A549 (cell line): ENCODE data around the gene PPM1M. TPM values are rescaled to one million over a fixed set of nuclear protein-coding genes. Genes with fewer than 3 reads are reported as not detected.

Source experiments
- ATAC-seq, 2 experiments: fragments of 200-7000 bp in 1 of 2; fragments of >200 bp in 1 of 2; cut with Nextera tagmentation in 1 of 2; cut with Tn5 transposase in 1 of 2; 3 replicates each; pipeline versions ENCODE4 v1.8.0 to v1.9.1; 2018 to 2020; ENCODE audit warnings: mild to moderate bottlenecking in 1 of 2, moderate library complexity in 1 of 2
- CTCF ChIA-PET: fragments of 300-600 bp; sonication (Branson Sonifier 250); formaldehyde crosslinking; extraction: SDS; loops from one replicate; lab custom pipeline; 2021; ENCODE audit warnings: antibody characterized with exemption, inconsistent platforms; lab: Yijun Ruan, JAX
- POLR2A ChIA-PET: fragments of 350-600 bp; formaldehyde crosslinking; extraction: SDS; loops from one replicate; lab custom pipeline; 2021; ENCODE audit warnings: antibody characterized with exemption, inconsistent platforms; lab: Yijun Ruan, JAX
- DNase-seq, 2 experiments: peaks; one replicate each; pipeline versions ENCODE4 v3.0.0 to v3.0.0-alpha.2; 2011 to 2016; ENCODE audit warnings: low read depth in 1 of 2, low spot score in 1 of 2
- FAIRE-seq: peaks from 2 replicates; lab custom pipeline; 2011; peaks lifted over from hg19 to GRCh38; lab: Jason Lieb, UNC
- H3K27ac ChIP-seq, 2 experiments: fragments of >200 bp; sonication (Bioruptor Twin); formaldehyde crosslinking; 3 replicates each; pipeline ENCODE4 v1.5.1; 2016 to 2017
- H3K4me1 ChIP-seq: fragments of >200 bp; sonication (Bioruptor Twin); formaldehyde crosslinking; 3 replicates; pipeline ENCODE4 v1.6.1; 2016
- H3K4me2 ChIP-seq: fragments of >200 bp; sonication (Bioruptor Twin); formaldehyde crosslinking; 3 replicates; pipeline ENCODE4 v1.6.1; 2016
- H3K4me3 ChIP-seq: fragments of >200 bp; sonication (Bioruptor Twin); formaldehyde crosslinking; 3 replicates; pipeline ENCODE4 v1.5.1; 2016
- H3K9me3 ChIP-seq: fragments of >200 bp; sonication (Bioruptor Twin); formaldehyde crosslinking; 3 replicates; pipeline ENCODE4 v1.6.1; 2016
- BHLHE40 ChIP-seq: IDR thresholded peaks from 2 replicates; pipeline ENCODE4 v1.6.1; 2012; ENCODE audit warnings: low read depth, low read length, inconsistent platforms
- CBX2 ChIP-seq: fragments of 200-600 bp; sonication (generic); IDR thresholded peaks from 2 replicates; pipeline ENCODE4 v1.6.1; 2016; ENCODE audit warnings: low read depth, mild to moderate bottlenecking, borderline replicate concordance
- CBX8 ChIP-seq: fragments of 200-600 bp; sonication (generic); IDR thresholded peaks from 2 replicates; pipeline ENCODE4 v1.6.1; 2016
- CEBPB ChIP-seq, 2 experiments: fragments of >200 bp in 1 of 2; sonication (Bioruptor Twin) in 1 of 2; formaldehyde crosslinking in 1 of 2; IDR thresholded peaks; 2 replicates each; pipeline ENCODE4 v1.6.1; 2012 to 2016
- EP300 ChIP-seq, 2 experiments: fragments of >200 bp; sonication (Bioruptor Twin); formaldehyde crosslinking; IDR thresholded peaks; 2 replicates in 1 of 2; 3 replicates in 1 of 2; pipeline ENCODE4 v1.6.1; 2016 to 2017
- FOSB ChIP-seq: fragments of 250-450 bp; sonication (Bioruptor Pico); IDR thresholded peaks from 2 replicates; pipeline ENCODE4 v1.5.0; 2020; ENCODE audit warnings: mild to moderate bottlenecking, moderate library complexity
- FOSL2 ChIP-seq, 2 experiments: fragments of 450-650 bp in 1 of 2; fragments of >200 bp in 1 of 2; sonication (Bioruptor Twin) in 1 of 2; formaldehyde crosslinking; IDR thresholded peaks; 2 replicates each; pipeline versions ENCODE4 v1.5.0 to v1.6.1; 2016 to 2020; ENCODE audit warnings: mild to moderate bottlenecking in 1 of 2, moderate library complexity in 1 of 2
- FOXS1 ChIP-seq: fragments of 250-450 bp; sonication (Bioruptor Pico); IDR thresholded peaks from 2 replicates; pipeline ENCODE4 v1.5.0; 2020; ENCODE audit warnings: mild to moderate bottlenecking, moderate library complexity
- GATA3 ChIP-seq: IDR thresholded peaks from 2 replicates; pipeline ENCODE4 v1.6.1; 2012; ENCODE audit warnings: borderline replicate concordance
- HEYL ChIP-seq: fragments of 250-450 bp; sonication (Bioruptor Pico); IDR thresholded peaks from 2 replicates; pipeline ENCODE4 v1.8.0; 2021; ENCODE audit warnings: mild to moderate bottlenecking, moderate library complexity
- HOXA7 ChIP-seq: fragments of 250-450 bp; sonication (Bioruptor Pico); IDR thresholded peaks from 2 replicates; pipeline ENCODE4 v1.5.0; 2020; ENCODE audit warnings: mild to moderate bottlenecking, moderate library complexity
- HOXB5 ChIP-seq: fragments of 250-450 bp; sonication (Bioruptor Pico); IDR thresholded peaks from 2 replicates; pipeline ENCODE4 v1.5.0; 2020; ENCODE audit warnings: mild to moderate bottlenecking, moderate library complexity
- JUN ChIP-seq, 2 experiments: fragments of >200 bp; sonication (Bioruptor Twin); formaldehyde crosslinking; IDR thresholded peaks; 2 replicates in 1 of 2; 3 replicates in 1 of 2; pipeline ENCODE4 v1.6.1; 2016 to 2017
- KDM1A ChIP-seq: fragments of 200-600 bp; sonication (generic); IDR thresholded peaks from 2 replicates; pipeline ENCODE4 v1.6.1; 2016; ENCODE audit warnings: low read depth, mild to moderate bottlenecking
- KDM5A ChIP-seq: fragments of 200-600 bp; sonication (generic); IDR thresholded peaks from 2 replicates; pipeline ENCODE4 v1.6.1; 2016; ENCODE audit warnings: antibody characterized with exemption, mild to moderate bottlenecking
- MAFK ChIP-seq: fragments of 450-650 bp; IDR thresholded peaks from 2 replicates; pipeline ENCODE4 v1.6.1; 2014; ENCODE audit not compliant: partially characterized antibody
- MAZ ChIP-seq: fragments of 150-350 bp; IDR thresholded peaks from 2 replicates; pipeline ENCODE4 v1.6.1; 2014; ENCODE audit warnings: antibody characterized with exemption, low read depth, low read length, borderline replicate concordance
- NFE2L2 ChIP-seq: fragments of 150-350 bp; conservative IDR thresholded peaks from 2 replicates; pipeline ENCODE4 v1.6.1; 2014; ENCODE audit warnings: low read length
- NR3C1 ChIP-seq: fragments of >200 bp; sonication (Bioruptor Twin); formaldehyde crosslinking; IDR thresholded peaks from 3 replicates; pipeline ENCODE4 v1.6.1; 2017
- POLR2A ChIP-seq: IDR thresholded peaks from 2 replicates; pipeline ENCODE4 v1.6.1; 2012; ENCODE audit warnings: mild to moderate bottlenecking, low read length
- POLR2AphosphoS2 ChIP-seq: conservative IDR thresholded peaks from 2 replicates; pipeline ENCODE4 v1.6.1; 2012; ENCODE audit warnings: low read length, improper control_type of control experiment, inconsistent platforms
- RARB ChIP-seq: fragments of 250-450 bp; sonication (Bioruptor Pico); IDR thresholded peaks from 2 replicates; pipeline ENCODE4 v1.8.0; 2021; ENCODE audit warnings: mild to moderate bottlenecking, moderate library complexity
- RNF2 ChIP-seq: fragments of 200-600 bp; sonication (generic); IDR thresholded peaks from 2 replicates; pipeline ENCODE4 v1.6.1; 2016; ENCODE audit warnings: low read depth, mild to moderate bottlenecking, antibody characterized with exemption, moderate library complexity, borderline replicate concordance
- SMC3 ChIP-seq: fragments of >200 bp; sonication (Bioruptor Twin); formaldehyde crosslinking; IDR thresholded peaks from 3 replicates; pipeline ENCODE4 v1.6.1; 2018; ENCODE audit warnings: inconsistent platforms
- TFCP2L1 ChIP-seq: fragments of 250-450 bp; sonication (Bioruptor Pico); IDR thresholded peaks from 2 replicates; pipeline ENCODE4 v1.5.0; 2021; ENCODE audit warnings: mild to moderate bottlenecking
- ZC3H11A ChIP-seq: fragments of 450-650 bp; IDR thresholded peaks from 2 replicates; pipeline ENCODE4 v1.6.1; 2014; ENCODE audit warnings: antibody characterized with exemption, mild to moderate bottlenecking
- ZNF302 ChIP-seq: fragments of 250-450 bp; sonication (Bioruptor Pico); IDR thresholded peaks from 2 replicates; pipeline ENCODE4 v1.9.0; 2021; ENCODE audit warnings: inconsistent platforms, mild to moderate bottlenecking, moderate library complexity
- WGBS: methylation state at CpG from one replicate; pipeline ENCODE4 v1.1.6; 2017; ENCODE audit errors: missing lambda C conversion rate; 5-methylcytosine and 5-hydroxymethylcytosine counted together
- polyA plus RNA-seq, 4 experiments: library from polyadenylated mRNA; depleted of rRNA in 3 of 4; stranded (reverse); fragments of >200 nt; fragmentation: RNase III in 1 of 4; extraction: RNeasy Plus Mini Kit Qiagen cat#74134 plus additional on column Dnase treatment in 1 of 4; gene quantifications; 2 replicates in 3 of 4; 3 replicates in 1 of 4; pipeline ENCODE4 v1.2.3, GENCODE V29; 2011 to 2017
- TF ChIP-seq, protein P1 (sequence below): fragments of >200 bp; sonication (Bioruptor Twin); formaldehyde crosslinking; IDR thresholded peaks from 3 replicates; pipeline ENCODE4 v1.5.1; 2016

Gene PPM1M
- polyA plus RNA-seq, 2 of the 4 experiments (the other 2 are of a cell fraction) = 5.9 to 6.3 TPM

GRCh38 chr3:52250122-52250521 is 4.6 kb downstream of the PPM1M start:
- Histone ChIP-seq H3K9me3 (no peaks in the 10 kb centered on the region), H3K4me2 (no peak overlapping the region), H3K4me1 (peaks cover 2% of the 10 kb centered on the region; the same call in 2 of the 3 replicates), H3K4me3 (no peak overlapping the region), H3K27ac (no peak overlapping the region)
- no CpG with 5 or more reads among the region's 1 CpG for WGBS
- no peak for DNase-seq
- no peak for ATAC-seq
- ChIA-PET POLR2A (no interaction called here), CTCF (interaction anchor here (1.1 to 3.3 kb wide), 2 partner anchors 13 to 41 kb away, joined by 3 to 19 read pairs; partner anchors contain the start of gene TWF2)
- no peak for TF ChIP-seq FOSB (CRISPR knock-in tag)
- TF ChIP-seq HEYL (CRISPR knock-in tag) = no peak
- TF ChIP-seq RNF2 = no peak
- no peak for TF ChIP-seq FOSL2 (IDR thresholded peaks at IDR 0.05)
- no peak for TF ChIP-seq FOSL2 (CRISPR knock-in tag; IDR thresholded peaks at IDR 0.05)
- TF ChIP-seq NFE2L2 = no peak
- no peak for TF ChIP-seq POLR2A
- no peak for TF ChIP-seq CBX8
- no peak for TF ChIP-seq EP300 (IDR thresholded peaks at IDR 0.05)
- no peak for TF ChIP-seq KDM1A
- no peak for TF ChIP-seq POLR2AphosphoS2
- no peak for FAIRE-seq

DNA sequence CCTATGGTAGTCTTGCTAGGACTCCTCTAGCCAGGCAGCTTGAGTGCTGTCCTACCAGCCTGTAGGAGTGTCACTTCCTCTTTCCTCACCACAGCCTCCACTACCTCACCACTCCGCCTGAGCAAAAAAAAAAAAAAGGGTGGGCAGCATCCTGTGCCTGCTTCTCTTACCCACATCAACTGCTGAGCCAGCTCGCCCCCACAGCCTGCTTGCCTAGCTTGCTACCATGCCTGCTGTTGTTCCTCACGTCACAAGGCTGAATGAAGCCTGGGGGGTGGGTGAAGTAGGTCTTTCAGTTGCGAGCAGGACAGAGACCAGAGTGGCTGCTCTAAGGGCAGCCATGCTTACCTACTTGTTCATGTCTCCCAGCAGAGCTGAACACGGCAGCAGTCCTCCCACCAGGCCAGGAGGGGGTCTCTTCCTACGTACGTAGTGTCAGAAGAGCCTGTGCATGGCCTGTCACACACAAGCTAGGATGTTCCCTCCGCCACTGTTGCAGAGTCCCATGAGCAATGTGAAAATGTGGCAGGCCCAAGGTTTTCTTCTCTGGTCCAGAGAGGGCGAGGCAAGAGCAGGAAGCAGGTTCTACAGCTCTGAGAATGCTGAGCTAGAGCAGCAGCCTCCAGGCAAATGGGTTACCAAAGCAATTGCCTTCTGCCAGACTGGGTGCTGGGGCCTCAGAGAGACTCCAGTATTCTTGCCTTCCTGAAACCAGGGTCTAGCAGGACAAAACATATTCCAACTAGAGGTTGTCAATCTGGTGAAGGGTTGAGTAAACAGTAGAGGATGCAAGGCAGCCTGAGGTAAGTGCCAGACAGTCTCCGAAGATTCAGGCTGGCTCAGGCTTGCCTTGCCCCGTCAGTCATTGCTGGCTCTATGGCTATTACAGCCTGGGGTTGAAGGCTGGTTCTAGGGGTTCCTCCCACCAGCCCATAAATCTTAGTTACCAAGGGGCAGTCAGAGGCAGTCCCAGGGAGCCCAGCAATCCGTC is 8.1 kb downstream of the PPM1M start:
- TF ChIP-seq HOXA7 (CRISPR knock-in tag) (no peak), GATA3 (no peak), EP300 (IDR thresholded peaks at IDR 0.05) (no peak), BHLHE40 (no peak)
- ATAC-seq (no peak), FAIRE-seq (no peak), DNase-seq (no peak)
- no peaks in the 10 kb centered on the region for H3K4me1 ChIP-seq
- no peak overlapping the region for H3K4me2 ChIP-seq
- POLR2A ChIA-PET = interaction anchor here (0.6 kb wide), 1 partner anchor 24 kb away, joined by 3 read pairs; no protein-coding TSS in a partner anchor
- CTCF ChIA-PET = interaction anchor here (0.5 to 2.7 kb wide), 2 partner anchors 22 to 86 kb away, joined by 5 to 13 read pairs; no protein-coding TSS in a partner anchor
- H3K4me3 ChIP-seq = no peak overlapping the region
- H3K9me3 ChIP-seq = no peaks in the 10 kb centered on the region
- H3K27ac ChIP-seq = no peak overlapping the region
- WGBS = 91% methylated on average over 9 of the region's 12 CpGs

GRCh38 chr3:52254608-52255007 is 9.0 kb downstream of the PPM1M start:
- Histone ChIP-seq H3K4me3 (no peak overlapping the region), H3K9me3 (no peaks in the 10 kb centered on the region), H3K4me1 (no peaks in the 10 kb centered on the region), H3K4me2 (no peak overlapping the region), H3K27ac (no peak overlapping the region)
- FAIRE-seq (no peak), ATAC-seq (no peak), DNase-seq (no peak)
- ChIA-PET POLR2A (no interaction called here), CTCF (no interaction called here)
- WGBS = 94% methylated on average over 9 of the region's 9 CpGs
- TF ChIP-seq ZNF302 (CRISPR knock-in tag) (no peak), JUN (IDR thresholded peaks at IDR 0.05) (no peak), KDM5A (no peak), TFCP2L1 (CRISPR knock-in tag) (no peak), FOSL2 (IDR thresholded peaks at IDR 0.05) (no peak), FOSL2 (CRISPR knock-in tag; IDR thresholded peaks at IDR 0.05) (no peak), RARB (CRISPR knock-in tag) (no peak), SMC3 (no peak), FOXS1 (CRISPR knock-in tag) (no peak), RNF2 (no peak), MAZ (no peak), MAFK (no peak), NR3C1 (no peak), CBX2 (no peak), ZC3H11A (no peak), CEBPB (IDR thresholded peaks at IDR 0.05) (no peak), HOXB5 (CRISPR knock-in tag) (no peak)
- TF ChIP-seq, protein P1, sequence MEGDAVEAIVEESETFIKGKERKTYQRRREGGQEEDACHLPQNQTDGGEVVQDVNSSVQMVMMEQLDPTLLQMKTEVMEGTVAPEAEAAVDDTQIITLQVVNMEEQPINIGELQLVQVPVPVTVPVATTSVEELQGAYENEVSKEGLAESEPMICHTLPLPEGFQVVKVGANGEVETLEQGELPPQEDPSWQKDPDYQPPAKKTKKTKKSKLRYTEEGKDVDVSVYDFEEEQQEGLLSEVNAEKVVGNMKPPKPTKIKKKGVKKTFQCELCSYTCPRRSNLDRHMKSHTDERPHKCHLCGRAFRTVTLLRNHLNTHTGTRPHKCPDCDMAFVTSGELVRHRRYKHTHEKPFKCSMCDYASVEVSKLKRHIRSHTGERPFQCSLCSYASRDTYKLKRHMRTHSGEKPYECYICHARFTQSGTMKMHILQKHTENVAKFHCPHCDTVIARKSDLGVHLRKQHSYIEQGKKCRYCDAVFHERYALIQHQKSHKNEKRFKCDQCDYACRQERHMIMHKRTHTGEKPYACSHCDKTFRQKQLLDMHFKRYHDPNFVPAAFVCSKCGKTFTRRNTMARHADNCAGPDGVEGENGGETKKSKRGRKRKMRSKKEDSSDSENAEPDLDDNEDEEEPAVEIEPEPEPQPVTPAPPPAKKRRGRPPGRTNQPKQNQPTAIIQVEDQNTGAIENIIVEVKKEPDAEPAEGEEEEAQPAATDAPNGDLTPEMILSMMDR = no peak
